ENCODE data around the gene C2orf68. TPM values are rescaled to one million over a fixed set of nuclear protein-coding genes. Genes with fewer than 3 reads are reported as not detected.

Gene C2orf68
- polyA plus RNA-seq, 3 donors: 24.2 to 32.9 (median 30.7) TPM

GRCh38 chr2:85631316-85631715 is 19.4 kb upstream of the C2orf68 start:
- no peak overlapping the region for H3K27ac ChIP-seq (ENCODE audit: low read depth in 1 of 2, low read length in 2 of 2)
- H3K4me1 ChIP-seq (ENCODE audit: control insufficient read depth in 1 of 2, insufficient read depth in 2 of 2, low read length in 2 of 2): no peaks in the 10 kb centered on the region
- H3K4me2 ChIP-seq (replicated peaks; ENCODE audit: extremely low read depth, low read length, poor library complexity, severe bottlenecking): no peak overlapping the region
- peaks cover 86 to 100% of the 10 kb centered on the region in 2 donors for H3K36me3 ChIP-seq (replicated peaks in 1 of 2; ENCODE audit: control insufficient read depth in 1 of 2, insufficient read depth in 2 of 2, low read length in 2 of 2)
- H3K36me3 Mint-ChIP-seq: peaks cover 76 to 97% of the 10 kb centered on the region in 2 donors
- no peaks in the 10 kb centered on the region for H3K27me3 ChIP-seq (ENCODE audit: control insufficient read depth in 2 of 2, insufficient read depth in 2 of 2, low read length in 2 of 2)
- peaks cover 9% of the 10 kb centered on the region for H3K4me1 Mint-ChIP-seq
- no peak overlapping the region for H2AFZ ChIP-seq (ENCODE audit: insufficient read depth, low read depth, low read length, poor library complexity, severe bottlenecking)
- H4K20me1 ChIP-seq (ENCODE audit: insufficient read depth, low read length): peaks cover 11% of the 10 kb centered on the region
- no peaks in the 10 kb centered on the region for H3K27me3 Mint-ChIP-seq (ENCODE audit: low read depth in 3 of 3)
- H3K9me3 ChIP-seq (replicated peaks in 1 of 2; ENCODE audit: control insufficient read depth in 1 of 2, insufficient read depth in 1 of 2, low read length in 2 of 2): no peaks in the 10 kb centered on the region
- no peak for DNase-seq
- no peaks in the 10 kb centered on the region for H3K9me3 Mint-ChIP-seq
- H3K79me2 ChIP-seq (ENCODE audit: insufficient read depth, low read length): peaks cover 21% of the 10 kb centered on the region
- H3K4me3 Mint-ChIP-seq: no peak overlapping the region
- TF ChIP-seq, protein P1, sequence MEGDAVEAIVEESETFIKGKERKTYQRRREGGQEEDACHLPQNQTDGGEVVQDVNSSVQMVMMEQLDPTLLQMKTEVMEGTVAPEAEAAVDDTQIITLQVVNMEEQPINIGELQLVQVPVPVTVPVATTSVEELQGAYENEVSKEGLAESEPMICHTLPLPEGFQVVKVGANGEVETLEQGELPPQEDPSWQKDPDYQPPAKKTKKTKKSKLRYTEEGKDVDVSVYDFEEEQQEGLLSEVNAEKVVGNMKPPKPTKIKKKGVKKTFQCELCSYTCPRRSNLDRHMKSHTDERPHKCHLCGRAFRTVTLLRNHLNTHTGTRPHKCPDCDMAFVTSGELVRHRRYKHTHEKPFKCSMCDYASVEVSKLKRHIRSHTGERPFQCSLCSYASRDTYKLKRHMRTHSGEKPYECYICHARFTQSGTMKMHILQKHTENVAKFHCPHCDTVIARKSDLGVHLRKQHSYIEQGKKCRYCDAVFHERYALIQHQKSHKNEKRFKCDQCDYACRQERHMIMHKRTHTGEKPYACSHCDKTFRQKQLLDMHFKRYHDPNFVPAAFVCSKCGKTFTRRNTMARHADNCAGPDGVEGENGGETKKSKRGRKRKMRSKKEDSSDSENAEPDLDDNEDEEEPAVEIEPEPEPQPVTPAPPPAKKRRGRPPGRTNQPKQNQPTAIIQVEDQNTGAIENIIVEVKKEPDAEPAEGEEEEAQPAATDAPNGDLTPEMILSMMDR (IDR thresholded peaks at IDR 0.05): no peak
- 100% methylated on average over 1 of the region's 3 CpGs for WGBS (ENCODE audit: insufficient coverage)
- H3K9ac ChIP-seq (ENCODE audit: insufficient read depth, low read length, poor library complexity, severe bottlenecking): no peak overlapping the region
- intact Hi-C loops (cut with micrococcal nuclease): loop anchor here in 1 of 2 donors (10.0 kb wide), 1 partner anchor 93 kb away; no protein-coding TSS in a partner anchor
- peak overlapping the region in 2 of 7 donors; percentile 44 to 63 for H3K27ac Mint-ChIP-seq
- H3K4me3 ChIP-seq (replicated peaks in 1 of 3; ENCODE audit: low read depth in 2 of 3, low read length in 3 of 3): no peak overlapping the region

DNA sequence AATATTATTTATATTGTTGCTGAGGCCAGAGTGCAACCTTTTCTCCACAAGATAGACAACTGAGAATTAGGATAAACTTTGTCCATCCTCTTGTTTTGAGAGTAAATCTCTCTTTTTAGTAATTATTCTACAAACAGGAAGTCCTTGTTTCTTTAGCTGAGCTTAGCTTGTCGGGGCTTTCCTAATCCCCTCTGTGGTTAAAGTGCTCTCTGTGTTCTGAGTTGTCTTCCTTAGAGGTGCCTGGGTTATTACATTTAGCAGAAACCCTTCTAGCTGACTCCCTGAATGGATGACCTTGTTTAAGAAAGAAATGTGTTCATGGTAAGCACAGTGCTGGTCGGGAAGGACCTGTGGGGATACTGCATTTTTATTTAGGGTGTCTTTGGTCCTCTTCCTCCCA is 16.8 kb upstream of the C2orf68 start:
- H3K4me1 Mint-ChIP-seq: peaks cover 2% of the 10 kb centered on the region
- H3K9me3 Mint-ChIP-seq: no peaks in the 10 kb centered on the region
- H3K4me2 ChIP-seq (replicated peaks; ENCODE audit: extremely low read depth, low read length, poor library complexity, severe bottlenecking): no peak overlapping the region
- TF ChIP-seq, protein P1 (IDR thresholded peaks at IDR 0.05): no peak
- H3K27ac ChIP-seq (ENCODE audit: low read depth in 1 of 2, low read length in 2 of 2): peak overlapping the region in 1 of 2 donors; percentile 45
- H3K27ac Mint-ChIP-seq: peak overlapping the region in 1 of 7 donors; percentile 26
- H3K9me3 ChIP-seq (replicated peaks in 1 of 2; ENCODE audit: control insufficient read depth in 1 of 2, insufficient read depth in 1 of 2, low read length in 2 of 2): no peaks in the 10 kb centered on the region
- peaks cover 81 to 98% of the 10 kb centered on the region in 2 donors for H3K36me3 Mint-ChIP-seq
- 100% methylated on average over 1 of the region's 2 CpGs for WGBS (ENCODE audit: insufficient coverage)
- peaks cover 0 to 2% (median 0%) of the 10 kb centered on the region in 3 donors for H3K27me3 Mint-ChIP-seq (ENCODE audit: low read depth in 3 of 3)
- H2AFZ ChIP-seq (ENCODE audit: insufficient read depth, low read depth, low read length, poor library complexity, severe bottlenecking): no peak overlapping the region
- no peak overlapping the region for H3K9ac ChIP-seq (ENCODE audit: insufficient read depth, low read length, poor library complexity, severe bottlenecking)
- H3K4me3 Mint-ChIP-seq: no peak overlapping the region
- H3K4me1 ChIP-seq (ENCODE audit: control insufficient read depth in 1 of 2, insufficient read depth in 2 of 2, low read length in 2 of 2): no peaks in the 10 kb centered on the region
- H3K27me3 ChIP-seq (ENCODE audit: control insufficient read depth in 2 of 2, insufficient read depth in 2 of 2, low read length in 2 of 2): no peaks in the 10 kb centered on the region
- H3K79me2 ChIP-seq (ENCODE audit: insufficient read depth, low read length): peaks cover 15% of the 10 kb centered on the region
- intact Hi-C loops (cut with micrococcal nuclease): no loop called here
- peaks cover 12% of the 10 kb centered on the region for H4K20me1 ChIP-seq (ENCODE audit: insufficient read depth, low read length)
- H3K36me3 ChIP-seq (replicated peaks in 1 of 2; ENCODE audit: control insufficient read depth in 1 of 2, insufficient read depth in 2 of 2, low read length in 2 of 2): peaks cover 93 to 100% of the 10 kb centered on the region in 2 donors
- H3K4me3 ChIP-seq (replicated peaks in 1 of 3; ENCODE audit: low read depth in 2 of 3, low read length in 3 of 3): no peak overlapping the region
- DNase-seq: no peak

Measured in CD14-positive monocyte (primary cell).